Measurements from ENCODE around the gene TNIP1.

Gene TNIP1

DNA sequence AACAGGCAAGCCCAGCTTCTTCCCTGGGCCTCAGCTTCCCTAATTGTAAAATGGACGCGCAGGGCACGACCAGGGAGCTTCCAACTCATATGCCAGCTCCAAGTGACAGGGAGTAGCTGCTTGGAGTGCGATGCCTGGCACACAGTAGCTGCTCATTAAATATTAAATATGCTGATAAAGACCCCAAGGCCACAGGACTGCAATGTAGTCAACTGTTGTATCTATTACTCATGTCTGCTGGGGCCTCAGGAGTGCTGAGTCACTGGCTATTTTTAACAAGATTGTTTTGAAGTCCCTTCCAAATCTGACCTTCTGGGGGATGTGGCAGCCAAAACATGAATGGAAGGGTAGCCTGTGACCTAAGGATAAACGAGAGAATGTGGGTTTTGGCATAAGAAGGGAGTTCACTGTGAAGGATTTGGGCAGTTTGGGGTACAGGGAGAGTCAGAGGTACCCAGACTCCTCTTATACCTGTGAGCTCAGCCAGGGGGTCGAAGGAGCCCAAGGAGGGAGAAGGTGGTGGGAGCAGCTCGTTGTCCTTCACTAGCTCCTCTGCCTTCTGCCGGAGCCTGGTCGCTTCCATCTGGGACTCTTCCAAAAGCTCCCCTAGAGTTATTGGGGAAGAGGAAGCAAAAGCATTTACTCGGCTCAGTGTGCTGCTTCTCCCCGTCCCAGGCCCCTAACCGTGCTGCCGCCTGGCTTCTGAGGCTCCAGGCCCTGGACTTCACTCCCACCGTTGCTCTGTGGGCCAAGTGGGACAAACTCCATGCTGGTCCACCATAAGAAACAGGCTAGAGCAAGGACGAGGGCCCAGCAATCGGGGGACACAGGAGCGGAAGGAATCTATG lies 17.5 kb downstream of the TNIP1 start:
- DNase-seq, result no peak

DNA sequence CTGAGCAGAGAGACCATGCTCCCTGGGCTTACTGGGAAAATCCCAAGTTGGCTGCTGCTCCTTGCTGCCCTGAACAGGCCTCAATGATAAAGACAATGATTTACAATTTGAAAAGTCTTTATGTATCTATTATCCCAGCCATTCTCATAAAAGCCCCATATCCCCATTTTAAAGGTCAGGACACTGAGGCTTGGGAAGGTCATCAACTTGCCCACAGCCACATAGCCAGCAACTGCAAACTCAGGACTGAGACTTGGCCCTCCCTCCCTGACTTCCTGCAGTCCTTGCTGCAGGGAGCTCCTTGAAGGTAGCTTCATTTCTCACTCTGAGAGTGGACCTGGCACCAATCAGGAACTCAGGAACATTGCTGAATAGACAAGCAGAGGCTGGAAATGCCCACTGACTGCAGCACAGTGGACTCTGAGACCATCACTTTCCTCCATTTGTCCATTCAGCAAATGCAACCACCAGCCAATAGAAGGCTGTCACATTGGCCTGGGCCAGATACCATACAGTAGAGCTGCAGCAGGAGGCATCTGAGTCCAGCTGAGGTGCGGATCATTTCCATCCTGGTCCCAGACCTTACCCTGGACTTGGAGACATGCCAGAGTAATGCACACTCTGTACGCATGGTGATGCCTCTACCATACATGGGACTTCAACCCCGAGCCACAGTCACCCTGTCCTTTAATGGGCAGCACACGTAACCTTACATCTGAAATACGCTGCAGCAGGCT lies 18.3 kb downstream of the TNIP1 start:
- DNase-seq, result no peak

DNA sequence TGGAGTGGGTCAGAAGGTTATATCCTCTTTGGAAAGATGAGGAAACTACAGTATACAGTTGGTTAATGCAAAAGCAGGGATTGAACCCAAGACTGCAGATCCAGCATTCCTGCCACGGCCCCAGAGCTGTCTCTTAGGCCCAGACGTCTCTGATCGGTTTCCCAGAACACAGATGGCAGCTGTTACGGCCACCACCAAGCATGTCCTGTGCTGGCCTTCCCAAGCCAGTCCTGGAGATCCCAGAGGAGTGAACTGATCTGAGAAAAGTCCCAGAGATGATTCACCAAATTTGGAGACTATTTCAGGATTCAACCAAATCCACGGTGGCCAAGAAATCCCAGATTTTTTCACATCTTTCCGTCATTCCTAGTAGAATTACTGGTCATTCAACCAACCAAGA lies 20.1 kb downstream of the TNIP1 start:
- DNase-seq, result no peak

DNA sequence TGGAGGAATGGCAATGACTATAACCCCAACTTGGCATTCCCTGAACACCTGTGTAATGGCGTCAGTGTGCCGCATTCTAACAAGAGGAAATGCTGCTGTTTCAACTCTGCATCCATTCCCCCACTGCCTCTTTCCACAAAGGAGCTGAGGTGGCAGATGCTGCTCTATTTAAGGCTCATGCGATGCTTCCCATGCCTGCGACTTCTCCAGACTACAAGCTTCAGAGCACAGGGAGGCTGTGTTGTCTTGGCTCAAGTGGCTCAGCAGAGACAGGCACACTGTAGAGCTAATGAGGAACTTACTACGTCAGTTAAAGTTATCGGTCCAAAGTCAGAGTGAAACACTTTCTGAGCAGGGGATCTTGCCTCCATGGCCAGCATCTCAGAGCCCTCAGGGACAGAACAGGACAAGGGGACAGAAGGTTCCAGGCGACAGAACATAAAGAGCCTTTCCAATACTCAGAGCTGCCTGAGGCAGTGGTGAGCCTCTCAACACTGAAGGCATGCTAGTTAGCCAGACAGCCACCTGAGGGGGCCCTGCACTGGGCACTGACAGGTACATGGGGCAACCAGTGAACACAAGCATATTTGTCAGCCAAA lies 21.8 kb downstream of the TNIP1 start:
- DNase-seq, result no peak

DNA sequence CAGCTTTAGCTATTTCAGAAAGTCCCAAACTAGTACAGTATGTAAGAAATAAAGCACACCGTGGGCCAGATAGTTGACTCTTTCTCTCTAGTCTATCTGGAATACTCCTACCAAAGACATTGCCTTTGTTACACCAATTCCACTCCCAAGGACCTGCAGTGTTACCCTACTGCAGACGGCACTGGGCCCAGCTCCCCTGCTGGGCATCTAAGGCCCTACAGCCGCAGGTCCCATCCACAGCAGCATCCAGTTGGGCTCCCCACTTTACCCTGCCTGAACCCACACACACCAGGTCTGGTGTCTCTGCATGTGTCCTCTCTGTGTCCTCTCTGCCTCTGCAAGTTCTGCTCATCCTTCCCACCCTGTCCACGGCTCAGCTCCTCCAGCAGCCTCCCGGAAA lies 22.5 kb downstream of the TNIP1 start:
- DNase-seq, result no peak

DNA sequence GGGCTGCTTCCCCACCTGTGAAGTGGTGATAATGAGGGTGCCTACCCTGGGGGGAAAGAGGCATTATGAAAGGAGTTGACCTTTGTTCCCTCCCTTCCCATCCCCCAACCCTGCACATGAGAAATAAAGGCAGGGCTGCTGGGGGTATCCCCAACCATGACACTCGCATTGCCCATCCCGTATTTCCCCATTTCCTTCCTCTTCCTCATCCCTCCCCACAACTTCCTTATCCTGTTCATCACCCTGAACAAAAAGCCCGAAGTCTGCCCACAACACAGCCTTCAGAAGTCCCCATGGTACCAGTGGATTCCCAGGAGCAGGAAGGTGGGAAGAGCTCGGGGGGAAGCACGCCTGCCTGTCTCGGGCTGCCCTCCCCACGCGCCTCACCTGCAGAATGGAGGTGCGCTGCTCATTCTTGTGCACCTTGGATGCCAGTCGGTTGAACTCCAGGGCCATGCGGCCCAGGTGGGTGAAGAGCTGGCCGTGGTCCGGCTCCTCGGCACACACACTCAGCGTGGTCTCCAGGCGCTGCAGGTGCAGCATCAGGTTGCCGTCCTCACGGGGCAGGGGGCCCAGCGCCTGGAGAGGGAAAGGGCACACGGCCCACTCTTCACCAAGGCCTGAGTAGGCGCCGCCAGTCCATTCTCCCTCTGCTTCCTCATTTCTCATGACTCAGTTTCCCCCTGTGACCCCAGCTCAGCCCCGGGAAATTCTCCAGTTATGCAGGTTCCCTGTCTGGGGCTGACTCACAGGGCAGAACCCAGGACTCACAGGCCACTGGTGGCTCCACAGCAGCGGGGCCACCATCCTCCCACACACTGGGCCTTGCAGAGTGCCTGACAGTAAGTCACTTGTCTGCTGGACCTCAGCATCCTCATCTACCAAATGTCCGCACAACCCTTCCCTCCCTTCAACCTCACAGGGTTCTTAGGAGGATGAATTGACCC lies 24.2 kb downstream of the TNIP1 start:
- DNase-seq, result no peak

DNA sequence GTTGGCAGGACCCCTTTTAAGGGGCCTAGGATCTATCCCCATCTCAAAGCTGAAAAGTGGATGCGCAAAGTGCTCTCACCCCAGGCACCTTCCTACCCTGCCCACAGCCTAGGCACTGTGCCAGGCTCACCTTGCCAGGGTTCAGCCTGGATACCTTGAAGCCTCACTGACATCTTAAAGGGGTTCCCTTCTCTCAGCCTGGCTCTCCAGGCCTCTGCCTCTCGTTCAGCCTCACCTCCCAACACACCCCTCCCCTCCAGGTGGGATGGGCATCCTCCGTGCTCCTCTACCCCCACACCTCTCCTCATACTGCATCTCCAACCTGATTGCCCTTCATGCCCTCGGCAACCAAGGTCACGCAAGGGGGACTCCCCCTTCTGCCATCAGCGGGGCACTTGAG lies 25.5 kb downstream of the TNIP1 start:
- no peak for DNase-seq

DNA sequence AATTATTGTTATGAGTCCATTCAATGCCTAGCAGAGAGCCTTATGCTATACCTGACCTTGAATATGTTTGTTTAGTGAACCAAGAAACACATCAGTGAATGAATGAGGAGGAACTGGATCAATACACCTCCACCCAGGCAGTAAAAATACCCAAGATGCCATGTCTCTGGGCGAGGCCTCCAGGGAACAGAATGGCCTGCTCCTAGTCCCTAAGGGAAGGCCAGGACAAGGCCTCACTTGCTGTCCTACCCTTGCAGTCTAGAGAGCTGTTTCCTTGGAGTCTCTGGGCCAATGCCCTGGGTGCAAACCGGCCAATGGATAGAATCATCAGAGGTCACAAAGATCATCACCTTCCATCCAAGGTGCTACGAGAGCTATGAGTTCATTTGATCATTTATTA lies 26.1 kb downstream of the TNIP1 start:
- no peak for DNase-seq

DNA sequence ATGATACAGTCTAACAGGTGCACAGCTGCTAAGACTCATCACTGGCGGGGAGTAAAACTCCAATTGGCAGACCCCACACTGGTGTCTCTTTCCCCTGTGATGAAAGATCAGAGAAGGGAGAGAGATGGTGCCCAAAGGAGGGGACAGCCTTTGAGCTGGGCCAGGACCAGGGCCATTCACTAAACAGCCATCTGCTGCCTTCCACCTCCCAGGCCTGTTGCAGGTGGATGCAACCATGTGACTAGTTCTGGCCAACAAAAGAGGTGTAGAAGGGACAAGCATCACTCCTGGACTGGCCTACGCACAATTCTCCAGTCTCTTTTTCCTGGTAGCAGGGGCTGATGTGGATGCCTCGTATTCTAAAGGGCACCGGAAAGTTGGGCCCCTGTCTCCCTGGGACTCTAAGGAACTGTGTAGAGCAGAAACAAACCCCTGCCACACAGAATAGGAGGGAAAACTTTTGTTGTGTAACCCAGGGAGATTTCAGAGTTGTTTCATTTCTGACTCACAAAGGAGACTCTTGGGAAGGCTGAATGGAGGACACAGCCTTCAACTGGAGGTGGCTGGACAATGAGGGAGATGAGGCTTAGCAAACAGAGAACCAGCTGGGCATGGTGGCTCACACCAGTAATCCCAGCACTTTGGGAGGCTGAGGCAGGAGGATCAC lies 26.9 kb downstream of the TNIP1 start:
- DNase-seq, result no peak

DNA sequence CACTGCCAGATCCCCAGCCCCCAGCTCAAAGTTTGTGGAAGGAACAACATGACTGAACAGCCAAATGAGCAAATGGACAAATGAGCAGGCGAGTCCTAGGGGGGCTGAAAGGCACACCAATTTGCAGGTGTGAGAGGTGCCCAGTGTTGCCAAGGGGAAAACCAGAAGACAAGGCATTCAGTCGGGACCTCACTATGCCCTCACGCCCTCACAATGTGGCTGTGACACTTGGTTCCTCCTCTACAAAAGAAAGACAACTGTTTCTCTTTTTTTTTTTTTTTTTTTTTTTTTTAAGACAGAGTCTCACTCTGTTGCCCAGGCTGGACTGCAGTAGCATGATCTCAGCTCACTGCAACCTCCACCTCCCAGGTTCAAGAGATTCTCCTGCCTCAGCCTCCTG lies 28.0 kb downstream of the TNIP1 start:
- DNase-seq, result no peak

DNA sequence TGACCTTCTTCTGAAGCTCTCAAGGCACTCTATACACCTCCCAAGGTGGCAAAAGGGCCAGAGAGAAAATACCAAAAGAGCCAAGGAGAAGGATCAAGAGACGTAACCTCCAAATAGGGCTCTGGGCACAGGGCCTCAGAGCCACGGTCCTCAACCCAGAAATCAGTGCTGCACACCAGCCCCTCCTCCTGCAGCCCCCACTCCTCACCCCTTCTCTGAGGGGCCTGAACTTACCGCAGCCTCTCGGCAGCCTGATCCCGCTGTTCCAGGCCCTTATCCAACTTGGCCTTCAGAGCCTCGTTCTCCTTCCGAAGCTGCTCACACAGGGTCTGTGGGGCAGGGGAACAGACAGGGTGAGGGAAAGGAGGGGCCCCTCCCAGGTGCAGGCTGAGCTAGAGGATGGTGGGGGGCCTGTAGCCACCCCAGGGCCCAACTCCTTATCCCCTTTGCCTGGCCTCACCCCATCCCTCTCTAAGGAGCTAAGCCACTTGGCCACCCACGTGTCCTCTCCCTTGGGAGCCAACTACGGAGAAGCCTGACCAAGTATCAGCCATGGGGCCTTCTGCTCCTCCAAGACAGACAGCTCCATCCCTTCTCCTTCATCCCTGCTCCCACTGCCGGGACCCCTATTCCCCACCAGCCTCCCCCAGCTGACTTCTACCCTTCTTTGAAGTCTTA lies 28.8 kb downstream of the TNIP1 start:
- no peak for DNase-seq

DNA sequence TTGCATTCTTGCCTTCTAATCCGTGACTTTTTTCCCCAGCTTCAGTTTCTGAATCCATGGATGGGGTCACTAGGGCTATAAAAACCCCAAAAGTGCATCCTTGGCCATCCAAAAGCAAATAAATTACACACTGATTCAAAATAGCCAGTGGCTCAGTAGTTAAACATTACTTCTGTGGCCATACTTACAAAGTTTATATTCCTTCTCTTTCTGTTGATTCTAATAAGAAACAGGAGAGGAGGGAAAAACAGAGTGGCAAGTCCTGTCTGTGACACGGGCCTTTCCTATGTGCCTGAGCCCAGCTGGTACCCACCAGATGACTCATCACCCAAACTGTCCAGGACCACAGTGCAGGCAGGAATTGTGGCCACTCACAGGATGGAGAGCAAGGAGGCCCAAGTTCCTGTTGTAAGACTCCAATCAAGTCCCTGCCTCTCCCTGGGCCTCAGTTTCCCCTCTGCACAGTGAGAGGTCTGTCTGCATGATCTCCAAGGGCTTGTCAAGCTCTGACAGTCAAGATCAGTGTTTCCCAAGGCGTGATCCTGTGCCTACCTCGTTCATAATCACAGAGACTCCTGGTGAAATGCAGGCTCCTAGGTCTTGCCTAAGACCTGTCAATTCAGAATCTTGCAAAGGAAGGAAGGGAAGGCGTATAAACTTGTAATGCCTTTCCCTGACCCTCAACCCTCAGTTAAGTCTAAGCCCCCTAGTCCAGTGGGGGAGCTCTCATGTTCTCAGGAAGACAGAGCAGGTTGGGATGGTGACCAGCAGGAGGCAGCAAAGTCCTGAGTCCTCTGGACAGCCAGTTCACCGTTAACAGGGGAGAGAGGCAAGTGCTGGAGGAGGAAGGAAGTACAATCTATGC lies 29.5 kb downstream of the TNIP1 start:
- no peak for DNase-seq

DNA sequence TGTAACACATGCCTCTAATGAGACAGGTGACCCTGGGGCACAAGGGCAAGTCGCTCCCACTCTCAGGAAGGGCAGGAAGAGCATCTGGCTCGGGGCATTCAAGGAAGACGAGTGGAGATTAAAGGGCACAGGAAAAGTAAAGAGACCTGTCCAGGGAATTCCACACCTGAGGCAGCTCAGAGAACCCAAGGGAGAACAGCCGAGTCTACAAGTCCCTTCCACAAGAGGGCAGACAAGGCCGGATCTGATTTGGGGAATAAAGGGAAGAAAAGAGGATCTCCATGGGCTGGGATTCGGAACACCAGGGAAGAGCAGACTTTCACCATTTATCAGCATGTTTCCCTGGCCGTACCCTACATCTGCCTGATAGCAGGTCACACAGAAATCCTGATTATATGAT lies 32.3 kb downstream of the TNIP1 start:
- no peak for DNase-seq

DNA sequence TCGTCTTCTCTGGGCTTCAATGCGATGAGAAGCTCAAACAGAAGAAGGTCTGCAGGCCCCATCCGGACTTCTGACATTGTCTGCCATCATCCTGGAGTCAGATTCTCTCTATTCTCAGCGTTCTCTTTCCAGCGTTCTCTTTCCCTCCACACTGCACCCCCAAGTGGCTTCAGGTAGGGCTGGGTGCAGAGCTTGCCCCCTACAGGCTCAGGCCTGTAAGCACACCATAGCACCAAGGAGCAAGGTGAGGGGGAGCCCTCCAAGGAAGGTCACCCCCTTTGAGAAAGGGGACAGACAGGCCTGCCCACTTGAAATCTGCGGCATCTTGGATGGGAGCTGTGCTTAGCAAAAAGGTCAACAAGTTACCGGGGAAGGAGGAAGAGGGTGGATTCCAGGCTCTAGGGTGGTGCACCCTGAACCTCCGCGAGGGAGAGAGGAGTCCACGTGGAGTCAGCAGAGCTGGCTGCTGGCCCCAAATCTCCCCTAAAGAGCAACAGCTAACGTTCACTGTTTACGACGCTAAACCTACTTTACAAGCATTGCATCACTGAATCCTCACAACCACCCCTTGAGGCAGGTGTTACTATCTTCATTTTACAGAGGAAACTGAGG lies 32.9 kb downstream of the TNIP1 start:
- no peak for DNase-seq

DNA sequence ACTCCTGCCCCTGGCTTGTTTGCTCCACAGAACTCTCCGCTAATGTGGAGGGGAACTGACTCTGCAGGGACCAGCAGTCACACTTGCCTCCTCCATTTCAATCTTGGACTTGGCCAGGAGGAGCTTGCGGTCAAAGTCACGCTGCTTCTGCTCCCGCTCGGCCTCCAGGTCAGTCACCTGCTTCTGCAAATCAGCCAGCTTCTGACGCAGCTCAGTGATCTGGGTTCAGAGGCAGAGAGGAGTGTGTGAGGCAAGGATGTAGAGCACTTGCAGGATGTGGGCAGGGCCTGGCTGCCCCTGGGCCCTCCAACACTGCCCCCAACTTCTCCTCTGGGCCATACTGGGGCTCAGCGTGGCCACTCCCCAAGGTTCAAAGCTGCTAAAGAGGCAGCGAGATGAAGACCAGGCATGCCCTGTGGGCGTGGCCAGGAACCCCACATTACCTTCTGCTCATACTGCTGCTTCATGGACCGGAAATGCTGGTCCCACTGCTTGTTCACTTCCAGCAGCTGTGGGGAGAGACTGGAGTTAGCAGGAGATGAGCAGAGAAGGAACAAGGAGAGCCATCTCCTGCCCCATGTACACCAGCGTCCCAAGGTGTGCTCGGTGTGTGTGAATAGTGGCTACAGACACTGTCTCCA lies 38.3 kb downstream of the TNIP1 start:
- no peak for DNase-seq

DNA sequence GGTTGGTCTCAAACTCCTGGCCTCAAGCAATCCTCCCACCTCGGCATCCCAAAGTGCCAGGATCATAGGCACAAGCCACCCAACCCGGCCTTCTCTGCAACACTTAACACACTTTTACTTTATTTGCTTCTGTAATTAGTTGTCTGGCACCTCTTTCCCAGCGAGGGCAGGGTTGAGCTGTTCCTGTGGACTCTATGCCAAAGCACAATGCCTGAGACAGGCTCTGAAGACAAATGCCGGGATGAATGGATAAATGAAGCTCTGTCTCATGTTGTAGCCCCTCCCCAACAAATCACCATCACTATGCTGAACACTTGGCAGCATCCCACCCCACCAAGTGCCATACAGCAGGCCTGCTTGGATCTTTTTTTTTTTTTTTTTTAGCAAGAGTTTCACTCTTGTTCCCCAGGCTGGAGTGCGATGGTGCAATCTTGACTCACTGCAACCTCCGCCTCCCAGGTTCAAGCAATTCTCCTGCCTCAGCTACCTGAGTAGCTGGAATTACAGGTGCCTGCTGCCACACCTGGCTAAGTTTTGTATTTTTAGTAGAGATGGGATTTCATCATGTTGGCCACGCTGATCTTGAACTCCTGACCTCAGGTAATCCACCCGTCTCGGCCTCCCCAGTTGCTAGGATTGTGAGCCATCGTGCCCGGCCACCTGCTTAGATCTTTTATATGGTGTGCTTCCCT lies 39.1 kb downstream of the TNIP1 start:
- DNase-seq, result no peak

DNA sequence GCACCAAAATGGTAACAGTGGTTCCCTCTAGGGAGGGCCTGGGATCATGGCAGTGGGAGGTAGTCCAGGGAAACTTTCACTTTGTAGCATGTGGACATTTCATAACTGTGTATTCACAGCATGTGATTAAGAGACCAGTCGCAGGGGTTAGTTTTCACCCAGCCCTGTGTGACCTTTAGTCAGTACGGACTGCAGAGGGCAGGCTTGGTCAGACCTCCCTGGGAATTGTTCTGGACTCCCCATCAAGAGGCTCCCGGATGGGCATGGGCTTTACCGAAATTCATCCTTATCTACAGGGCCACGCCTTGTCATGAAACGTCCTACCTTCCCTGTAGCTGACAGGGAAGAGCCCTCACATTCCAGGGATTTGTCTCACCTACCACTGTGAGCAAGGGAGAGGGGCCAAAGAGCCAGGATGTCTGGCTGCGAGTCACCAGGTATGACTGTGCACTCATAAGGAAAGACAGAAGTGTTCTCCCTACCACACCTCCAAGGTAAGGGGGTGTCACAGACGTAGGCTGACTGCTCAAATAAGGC lies 40.6 kb downstream of the TNIP1 start:
- DNase-seq, result no peak

DNA sequence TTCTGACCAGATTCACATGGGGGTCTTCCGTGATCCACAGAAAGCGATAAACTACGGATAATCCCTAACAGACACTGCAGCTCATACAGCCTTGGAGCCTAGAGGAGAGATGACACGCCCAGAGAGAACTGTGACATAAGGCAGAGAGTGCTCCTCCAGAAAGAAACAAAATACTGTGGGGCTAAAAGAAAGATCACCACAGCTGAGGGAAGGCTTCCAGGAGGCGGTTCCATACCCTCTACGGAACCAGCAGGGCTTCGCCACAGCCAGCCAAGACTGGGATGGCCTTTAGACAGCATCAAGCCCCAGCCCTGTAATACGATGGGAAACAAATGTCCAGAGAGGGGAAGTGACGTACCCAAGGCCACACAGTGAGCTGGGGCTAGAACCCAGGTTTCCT lies 41.2 kb downstream of the TNIP1 start:
- no peak for DNase-seq

DNA sequence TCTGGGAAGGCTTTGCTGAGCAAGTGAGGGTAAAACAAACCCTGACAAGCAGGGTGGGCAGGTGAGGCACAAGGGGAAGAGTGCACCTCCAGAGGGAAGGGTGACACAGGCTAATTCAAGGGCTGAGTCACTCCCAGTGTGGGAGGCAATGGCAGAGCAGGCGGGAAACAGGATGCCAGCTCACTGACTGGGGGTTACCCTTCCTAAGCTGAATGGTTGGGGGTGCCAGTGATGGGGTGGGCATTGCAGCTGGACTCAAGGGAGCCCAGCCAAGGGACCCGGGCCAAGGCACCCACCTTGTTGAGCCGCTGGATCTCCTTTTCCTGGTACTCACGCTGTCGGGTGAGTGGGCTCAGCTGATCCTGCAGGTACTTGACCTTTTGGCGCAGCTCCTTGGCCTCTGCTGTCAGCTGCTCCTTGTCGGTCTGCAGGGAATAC lies 42.0 kb downstream of the TNIP1 start:
- no peak for DNase-seq

Data from NCI-H2171 treated with DMSO at 0.1 percent for 48 hours (cell line).